Measurements from ENCODE around the gene DKC1.

DKC1 gene

DNA sequence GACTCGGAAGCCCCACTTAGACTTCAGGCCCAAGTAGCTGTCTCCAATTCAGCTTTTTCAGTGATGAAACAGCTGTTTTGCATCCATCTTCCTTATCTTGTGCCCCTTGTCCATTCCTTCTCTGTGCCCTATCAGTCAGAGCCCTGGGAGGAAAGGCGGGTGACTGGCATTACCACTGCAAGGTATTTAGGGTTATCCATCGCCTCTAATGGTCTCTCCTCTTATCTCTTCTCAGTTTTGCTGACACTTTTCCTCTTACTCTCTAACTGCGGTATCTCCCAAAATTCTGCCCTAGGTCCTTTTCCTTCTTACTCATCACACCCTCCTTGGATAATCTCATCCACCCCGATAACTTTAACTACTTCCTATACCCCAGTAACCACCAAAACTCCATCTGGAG is 25.5 kb upstream of the DKC1 start:
- no peak for DNase-seq (ENCODE audit: low read depth in 2 of 2)

DNA sequence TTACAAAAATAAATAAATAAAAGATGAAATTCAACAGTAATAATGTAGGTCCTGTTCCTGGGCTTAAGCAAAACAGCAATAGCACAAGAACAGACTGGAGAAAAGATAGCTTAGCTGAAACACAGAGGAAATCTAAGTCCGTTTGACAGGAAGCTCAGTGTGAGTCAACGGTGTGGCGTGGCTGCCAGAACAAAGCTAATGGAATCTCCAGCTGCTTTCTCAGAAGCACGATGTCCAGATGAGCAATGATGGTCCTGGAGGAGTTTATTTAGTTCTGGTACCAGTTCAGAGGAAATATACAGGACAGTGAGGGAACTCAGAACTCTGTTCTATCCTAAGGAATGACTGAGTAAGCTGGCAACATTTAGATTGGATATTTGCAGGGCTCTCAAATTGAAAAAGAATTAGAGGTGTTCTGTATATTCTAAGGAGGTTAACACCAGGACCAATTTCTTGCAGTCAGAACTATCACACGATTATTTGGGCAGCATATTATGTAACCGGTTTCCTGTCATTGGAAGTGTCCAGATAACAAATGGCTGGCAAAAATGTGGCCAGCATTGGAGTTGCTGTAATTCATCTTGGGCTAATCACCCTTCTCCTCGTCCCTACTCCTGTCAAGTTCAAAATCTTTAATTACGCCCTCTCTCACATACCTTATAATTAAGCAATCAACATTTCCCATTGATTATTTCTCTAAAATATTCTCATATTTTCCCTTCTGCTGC is 24.5 kb upstream of the DKC1 start:
- DNase-seq (ENCODE audit: low read depth in 2 of 2), result no peak

DNA sequence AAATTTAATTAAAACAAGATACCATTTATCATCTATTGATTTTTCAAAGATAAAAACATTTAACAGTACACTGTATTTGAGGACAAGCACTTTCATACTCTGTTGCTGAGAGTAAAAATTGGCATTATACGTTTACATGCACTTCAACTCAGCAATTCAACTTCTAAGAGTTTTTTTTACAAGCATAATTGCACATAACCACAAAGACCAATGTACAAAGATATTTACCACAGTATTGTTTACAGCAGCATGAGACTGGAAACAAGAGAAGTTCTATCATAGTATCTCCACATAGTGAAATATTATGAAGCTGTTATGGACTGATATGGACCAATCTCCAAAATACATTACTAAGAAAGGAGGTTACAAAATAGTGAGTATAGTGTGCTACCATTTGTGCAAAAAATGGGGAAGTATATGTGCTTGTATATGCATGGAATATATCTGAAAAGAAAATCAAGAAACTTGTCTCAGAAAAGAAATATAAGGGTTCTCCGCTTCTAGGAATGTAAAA is 22.7 kb upstream of the DKC1 start:
- DNase-seq (ENCODE audit: low read depth in 2 of 2), result no peak

DNA sequence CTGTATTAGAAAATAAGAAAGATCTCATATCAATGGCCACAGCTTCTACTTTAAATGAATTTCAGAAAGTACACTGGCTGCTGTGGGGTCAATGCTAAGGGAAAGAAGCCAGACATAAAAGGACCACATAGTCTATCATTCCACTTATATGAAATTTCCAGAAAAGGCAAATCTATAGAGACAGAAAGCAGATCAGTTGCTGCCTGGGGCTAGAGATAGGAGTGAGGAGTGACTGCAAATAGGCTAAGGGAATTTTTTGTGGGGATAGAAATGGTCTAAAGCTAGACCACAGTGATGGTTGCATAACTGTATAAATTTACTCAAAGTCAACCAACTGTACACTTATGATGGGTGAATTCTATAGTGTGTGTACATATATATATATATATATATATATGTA is 20.1 kb upstream of the DKC1 start:
- no peak for DNase-seq (ENCODE audit: low read depth in 2 of 2)

DNA sequence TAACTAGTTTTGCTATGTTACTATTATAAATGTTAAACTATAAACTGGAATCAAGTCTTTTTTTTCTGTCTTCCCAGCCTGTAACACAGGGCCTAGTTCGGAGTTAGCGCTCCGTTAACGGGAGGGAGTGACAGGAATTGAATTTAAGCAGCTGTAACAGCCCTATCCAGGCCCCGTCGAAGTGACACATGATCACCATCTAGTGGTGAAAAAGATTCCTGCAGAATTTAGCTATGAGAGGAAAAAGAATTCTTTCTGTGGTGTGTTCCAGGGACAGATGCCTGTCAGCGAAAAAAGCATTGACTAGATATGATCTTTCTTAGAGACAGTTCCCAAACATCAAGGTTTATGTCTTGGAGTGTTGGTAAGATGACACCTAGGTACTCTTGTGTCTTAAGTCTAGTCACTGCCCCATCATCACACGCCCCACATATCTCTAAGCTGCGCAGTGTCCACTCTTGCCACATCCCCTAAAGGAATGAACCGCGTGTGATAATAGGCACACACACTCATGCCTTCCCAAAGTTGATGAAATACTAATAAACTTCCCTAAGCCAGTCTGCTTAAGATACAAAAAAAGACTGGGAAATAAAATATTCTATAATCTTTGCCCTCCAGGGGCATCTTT is 13.8 kb upstream of the DKC1 start:
- DNase-seq (ENCODE audit: low read depth in 2 of 2), result no peak

DNA sequence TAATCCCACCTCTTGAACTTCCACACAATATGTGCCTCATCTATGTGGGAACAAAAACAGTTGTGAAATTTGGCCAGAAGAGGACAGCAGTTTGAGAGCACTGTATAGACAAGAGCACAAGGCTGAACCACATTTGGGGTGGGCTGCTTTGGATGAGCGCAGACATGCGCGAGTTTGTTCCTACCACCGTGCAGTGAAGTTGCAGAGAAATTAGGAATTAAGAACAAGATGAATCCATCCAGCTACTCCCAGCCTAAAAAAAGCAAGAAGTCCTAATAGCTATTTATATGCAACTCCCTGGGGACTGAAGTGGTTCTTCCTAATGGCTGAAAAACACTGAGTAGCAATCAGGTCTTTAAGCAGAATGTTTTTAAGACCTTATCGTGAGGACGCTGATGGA is 12.8 kb upstream of the DKC1 start:
- DNase-seq (ENCODE audit: low read depth in 2 of 2), result no peak

DNA sequence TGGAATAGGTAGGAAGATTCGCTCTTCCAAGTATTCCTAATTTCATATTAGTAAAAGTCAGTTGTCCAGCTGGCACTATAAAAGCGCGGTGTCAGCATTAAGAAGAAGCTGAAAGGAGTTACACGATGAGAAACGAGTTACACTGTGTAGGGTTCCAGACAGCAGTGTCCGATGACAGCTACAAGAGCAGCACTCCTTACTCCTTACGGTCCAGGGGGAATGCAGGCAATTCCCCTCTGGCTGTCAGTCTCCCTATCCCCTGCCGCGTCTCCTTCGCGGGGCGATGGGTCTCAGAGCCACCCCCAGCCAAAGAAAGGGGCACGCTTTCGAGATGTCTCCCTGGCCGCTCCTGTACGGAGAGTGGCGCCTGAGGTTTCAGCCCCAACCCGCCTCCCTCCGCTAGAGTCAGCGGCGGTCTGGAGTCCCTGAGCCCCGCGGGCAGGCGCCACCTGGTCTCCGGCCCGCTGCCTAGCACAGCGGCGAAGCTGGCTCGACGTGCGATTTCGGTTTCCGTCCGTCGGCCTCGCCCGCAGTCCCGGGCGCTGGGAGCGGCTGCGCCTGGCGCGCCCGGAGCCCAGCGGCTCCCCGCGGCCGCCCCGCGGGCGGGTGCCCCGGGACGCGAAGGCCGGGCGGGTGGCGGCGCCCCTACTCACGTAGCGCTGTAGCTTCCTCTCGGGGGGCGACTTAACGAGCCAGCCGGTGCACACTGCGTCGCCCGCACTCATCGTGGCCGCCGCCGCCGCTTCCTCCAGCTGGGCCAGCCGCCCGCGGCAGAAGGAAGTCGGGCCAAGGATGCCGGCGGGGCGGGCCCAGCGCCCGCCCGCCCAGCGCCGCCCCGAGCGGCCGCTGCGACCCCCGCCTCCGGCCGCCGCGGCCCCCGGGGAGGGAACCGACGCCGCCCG is 12.1 kb upstream of the DKC1 start, which contains the start of gene GAB3:
GAB3 (minus strand) TSS at position 777 of the 902 bp plus-strand sequence; CDS start at position 725, 52 bp downstream.
- DNase-seq (ENCODE audit: low read depth in 2 of 2), result no peak

DNA sequence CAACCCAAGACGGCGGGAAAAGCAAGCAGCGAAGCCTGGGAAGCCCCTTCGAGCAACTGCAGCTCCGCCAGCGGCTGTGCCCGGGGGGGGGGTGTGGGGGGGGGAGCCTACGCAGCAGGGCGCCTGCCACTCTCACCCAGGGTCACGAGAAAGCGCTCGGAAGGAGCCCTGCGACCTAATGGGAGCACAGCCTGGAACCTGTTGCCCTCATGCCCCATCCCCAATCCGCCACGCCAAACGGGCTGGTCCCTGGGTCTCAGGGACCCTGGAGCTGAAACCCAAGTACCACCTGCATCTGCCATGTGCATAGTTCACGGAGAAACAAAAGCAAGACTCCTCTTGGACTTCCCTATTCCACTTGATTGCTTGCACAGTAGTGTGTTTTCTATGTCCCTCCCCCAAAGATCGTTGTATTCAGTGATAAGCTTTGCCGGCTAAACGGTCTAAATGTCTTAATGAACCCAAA is 11.4 kb upstream of the DKC1 start:
- DNase-seq (ENCODE audit: low read depth in 2 of 2), result no peak

DNA sequence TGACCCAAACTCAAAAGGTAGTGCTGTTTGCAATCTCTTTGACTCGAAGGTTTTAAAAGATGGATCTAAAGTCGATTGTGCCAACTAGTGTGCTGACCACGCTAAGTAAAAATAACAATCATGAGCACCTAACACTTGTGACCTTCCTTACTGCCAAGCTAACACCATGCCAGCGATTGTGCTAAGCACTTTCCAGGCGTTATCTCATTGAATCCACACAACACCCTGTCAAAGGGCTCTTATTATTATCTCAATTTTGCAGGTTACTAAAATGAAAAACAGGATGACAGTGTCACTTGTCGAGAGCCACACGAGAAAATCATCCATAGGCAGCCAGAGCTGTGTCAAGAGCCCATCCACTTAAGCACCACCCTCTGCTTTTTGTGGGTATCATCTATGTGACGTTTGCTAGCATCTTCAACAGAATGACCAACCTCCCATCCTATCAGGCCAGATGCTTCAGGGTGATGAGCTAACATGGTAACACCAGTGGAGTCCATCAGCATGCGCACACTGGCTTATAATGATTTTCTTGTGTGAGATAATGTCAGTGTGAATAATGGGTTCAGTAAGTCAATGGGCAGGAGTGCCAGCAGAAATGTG is 10.9 kb upstream of the DKC1 start:
- DNase-seq (ENCODE audit: low read depth in 2 of 2), result no peak

DNA sequence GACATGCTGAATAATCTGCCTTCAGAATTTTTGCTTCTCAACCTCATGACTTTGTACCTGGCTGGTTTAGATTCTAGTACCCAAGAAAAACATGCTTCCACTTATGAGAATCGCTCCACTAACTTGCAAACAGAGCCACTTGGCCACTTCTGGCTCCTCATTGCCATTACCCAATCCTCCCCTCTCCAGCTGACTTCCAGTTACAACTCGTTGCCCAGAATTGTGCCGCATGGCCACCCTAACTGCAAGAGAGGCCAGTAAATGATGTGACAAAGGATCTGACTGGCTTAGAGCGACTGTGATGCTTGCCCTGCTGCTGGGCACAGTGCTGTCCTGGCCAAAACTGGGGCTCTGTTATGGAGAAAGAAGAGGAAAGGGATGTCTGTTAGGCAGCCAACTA is 4.0 kb upstream of the DKC1 start:
- DNase-seq (ENCODE audit: low read depth in 2 of 2), result no peak

DNA sequence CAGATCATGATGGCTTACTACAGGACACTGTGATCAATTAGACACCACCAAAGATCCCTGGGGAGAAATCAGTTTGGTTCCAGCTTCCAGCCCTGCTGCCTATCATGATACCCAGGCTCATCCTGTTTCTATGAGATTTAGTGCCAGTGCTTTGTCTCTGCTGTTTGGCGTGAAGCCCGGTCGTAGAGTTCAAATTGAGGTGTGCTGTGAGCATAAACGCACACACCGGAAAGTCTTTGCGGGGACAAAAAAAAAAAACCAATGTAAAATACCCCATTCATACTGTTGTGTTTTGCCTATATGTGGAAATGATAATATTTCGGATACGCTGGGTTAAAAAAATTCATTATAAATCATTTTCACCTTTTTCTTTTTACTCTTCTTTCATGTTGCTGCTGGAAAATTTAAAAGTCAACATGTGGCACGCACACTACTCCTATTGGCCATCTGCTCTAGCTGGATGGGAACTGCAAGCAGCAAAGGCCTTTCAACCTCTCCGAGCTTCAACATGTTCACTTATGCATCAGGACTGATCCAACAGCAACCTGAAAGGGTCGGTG is 607 bp upstream of the DKC1 start:
- DNase-seq (ENCODE audit: low read depth in 2 of 2), result no peak

DNA sequence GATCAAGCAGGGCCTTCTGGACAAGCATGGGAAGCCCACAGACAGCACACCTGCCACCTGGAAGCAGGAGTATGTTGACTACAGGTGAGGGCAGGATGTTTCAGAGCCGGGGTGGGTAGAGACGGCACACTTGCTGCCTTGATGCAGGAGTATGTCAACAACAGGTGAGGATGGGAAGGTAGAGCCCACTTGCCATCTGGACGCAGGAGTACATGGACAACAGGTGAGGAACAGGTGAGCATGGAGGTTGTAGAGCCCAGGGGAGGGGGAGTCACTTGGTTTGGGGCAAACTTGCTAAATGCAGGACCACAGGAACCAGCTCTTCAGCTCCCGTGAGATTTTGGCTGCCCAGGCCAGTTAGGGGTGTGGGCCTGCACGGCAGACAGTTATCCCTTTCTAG is 12.0 kb downstream of the DKC1 start:
- no peak for DNase-seq (ENCODE audit: low read depth in 2 of 2)

DNA sequence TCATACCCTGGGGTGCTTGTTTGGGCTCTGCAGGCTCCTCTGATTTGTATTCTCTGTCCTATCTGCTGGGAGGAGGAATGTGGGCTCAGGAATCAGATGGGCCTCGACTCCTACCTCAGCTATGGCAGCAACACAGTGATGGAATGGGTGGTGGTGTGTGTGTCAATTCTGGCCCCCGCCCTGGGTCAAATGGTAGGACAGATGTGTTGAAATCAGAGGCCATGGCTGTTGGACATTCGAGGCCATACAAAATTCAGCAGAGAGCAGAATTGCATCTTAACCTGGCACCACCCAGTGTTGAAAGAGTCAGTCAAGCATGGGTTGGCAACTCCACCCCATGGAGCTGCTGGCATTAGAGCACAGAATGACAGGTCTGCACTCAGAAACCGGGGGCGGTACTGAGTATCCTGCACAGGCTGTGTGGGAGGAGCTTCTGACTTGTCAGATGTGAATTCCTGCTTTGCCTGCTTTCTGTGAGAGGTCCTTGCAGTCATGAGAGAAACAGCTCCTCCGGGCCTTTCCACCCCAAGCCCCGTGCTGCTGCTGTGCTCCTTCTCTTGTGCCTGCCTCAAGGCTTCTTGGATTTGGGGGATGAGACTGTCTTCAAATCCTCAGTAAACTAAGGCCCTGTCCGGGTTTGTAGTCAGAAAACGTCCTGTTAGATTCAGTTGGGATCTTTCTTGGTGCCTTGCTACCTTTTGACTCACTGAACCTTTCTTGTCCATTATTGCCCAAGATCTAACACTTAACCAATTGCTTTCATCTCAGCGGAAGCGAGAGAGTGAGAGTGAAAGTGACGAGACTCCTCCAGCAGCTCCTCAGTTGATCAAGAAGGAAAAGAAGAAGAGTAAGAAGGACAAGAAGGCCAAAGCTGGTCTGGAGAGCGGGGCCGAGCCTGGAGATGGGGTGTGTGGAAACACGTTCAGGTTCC is 13.0 kb downstream of the DKC1 start:
- DNase-seq (ENCODE audit: low read depth in 2 of 2), result no peak

DNA sequence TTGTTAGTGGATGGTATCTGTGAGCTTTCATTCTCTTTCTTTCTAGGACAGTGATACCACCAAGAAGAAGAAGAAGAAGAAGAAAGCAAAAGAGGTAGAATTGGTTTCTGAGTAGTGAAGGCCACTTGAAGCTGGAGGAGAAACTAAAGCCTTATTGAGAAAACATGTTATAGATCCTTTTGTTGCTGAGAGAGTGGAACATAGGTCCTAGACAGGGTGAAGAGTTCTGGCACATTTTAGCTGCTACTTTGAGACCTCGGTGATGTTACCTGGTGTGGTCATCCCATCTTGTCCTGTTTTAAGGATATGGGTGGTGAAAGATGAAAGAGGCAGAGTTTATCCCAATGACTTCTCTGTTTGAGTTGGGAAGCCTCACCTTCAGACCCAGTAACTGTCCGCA is 14.1 kb downstream of the DKC1 start:
- DNase-seq (ENCODE audit: low read depth in 2 of 2), result no peak

DNA sequence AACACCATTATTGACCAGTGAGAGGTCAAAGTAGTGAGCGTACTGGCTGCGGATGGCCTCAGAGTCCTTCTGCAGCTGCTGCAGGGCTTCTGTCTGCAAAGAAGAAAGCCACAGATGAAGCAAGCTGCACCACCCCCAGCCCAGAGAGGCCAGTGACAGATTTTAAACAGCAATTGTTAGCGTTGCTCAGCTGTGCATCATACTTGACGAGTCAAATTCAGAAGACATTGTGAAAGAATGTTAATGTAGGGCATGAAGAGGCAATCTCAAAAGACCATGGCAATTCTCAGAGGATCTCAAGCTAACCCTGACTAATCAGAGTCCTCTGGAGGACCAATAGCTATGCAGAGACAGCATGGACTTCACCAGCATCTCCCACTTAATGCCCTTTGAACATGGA is 16.6 kb downstream of the DKC1 start:
- no peak for DNase-seq (ENCODE audit: low read depth in 2 of 2)

DNA sequence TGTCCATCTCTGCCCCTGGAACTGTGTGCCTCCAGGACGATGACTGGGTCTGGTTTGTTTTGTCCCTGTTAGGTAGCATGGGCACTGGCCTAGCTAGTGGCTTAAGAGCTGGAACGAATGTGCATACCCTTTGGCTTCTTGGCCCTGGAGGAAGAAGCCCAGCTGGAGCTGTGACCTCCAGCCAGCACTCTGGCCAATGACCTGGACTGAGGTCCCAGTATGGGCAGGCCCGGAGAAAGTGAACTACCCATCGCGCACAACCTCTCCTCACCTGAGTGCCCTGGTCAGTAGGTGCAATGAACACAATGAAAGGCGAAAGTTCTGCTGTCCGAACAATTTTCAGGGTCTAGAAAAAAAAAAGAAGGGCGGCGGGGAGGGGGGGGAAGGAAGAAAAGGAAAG is 18.3 kb downstream of the DKC1 start:
- no peak for DNase-seq (ENCODE audit: low read depth in 2 of 2)

DNA sequence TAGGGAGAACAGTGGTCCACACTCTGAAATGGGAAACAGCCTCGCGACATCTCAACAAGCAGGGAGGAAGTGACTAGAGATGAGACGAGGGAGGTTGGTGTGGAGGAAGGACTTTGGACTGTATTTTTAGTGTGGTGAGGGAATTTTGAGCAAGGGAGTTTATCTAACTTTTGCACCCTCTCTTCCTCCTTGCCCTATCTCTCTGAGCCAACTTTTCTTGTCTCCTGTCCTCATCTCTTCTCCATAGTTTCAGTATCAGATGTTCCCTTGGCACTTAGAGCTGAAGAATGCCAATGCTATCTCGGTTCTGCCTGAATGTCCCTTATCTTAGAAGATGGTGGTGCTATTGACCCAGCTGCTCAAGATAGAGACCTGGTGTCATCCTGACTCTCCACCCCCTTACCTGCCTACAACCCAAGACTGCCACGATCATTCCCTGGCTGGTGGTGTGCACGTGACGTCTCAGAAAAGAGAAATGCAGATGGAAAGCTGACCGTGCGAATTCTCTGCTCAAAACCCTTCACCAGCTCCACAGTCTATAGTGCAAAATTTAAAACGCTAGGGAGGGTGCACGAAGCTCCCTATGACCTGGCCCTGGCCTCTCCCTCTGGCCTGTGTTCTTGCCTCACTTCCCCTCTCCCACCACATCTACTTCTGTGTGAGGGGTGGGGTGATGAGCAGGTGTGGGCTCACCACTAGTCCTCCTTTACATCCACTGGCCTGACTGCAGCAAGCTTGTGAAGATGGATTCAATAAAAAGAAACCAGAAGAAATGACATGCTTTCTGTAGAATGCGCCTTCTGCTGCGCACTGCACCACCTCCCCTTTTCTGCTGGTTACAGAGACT is 21.7 kb downstream of the DKC1 start:
- DNase-seq (ENCODE audit: low read depth in 2 of 2), result no peak

DNA sequence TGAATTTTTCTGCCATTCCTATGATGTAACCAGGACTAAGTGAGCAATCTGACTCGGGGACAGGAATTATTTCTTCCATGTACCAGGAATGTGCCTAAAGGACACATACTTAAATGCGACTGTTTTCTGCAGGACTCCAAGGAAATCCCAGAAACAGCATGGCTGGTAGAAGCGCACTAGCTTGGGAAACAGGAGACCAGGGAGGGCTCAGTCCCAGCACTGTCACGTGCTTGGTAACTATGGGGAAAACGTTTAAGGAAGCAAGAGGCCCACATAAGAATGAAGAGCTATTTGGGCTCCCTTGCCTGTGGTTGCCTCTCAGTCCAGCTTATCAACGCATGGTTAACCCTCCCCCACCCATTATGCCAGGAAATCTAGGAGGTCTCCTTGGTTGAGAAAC is 23.1 kb downstream of the DKC1 start:
- no peak for DNase-seq (ENCODE audit: low read depth in 2 of 2)

DNA sequence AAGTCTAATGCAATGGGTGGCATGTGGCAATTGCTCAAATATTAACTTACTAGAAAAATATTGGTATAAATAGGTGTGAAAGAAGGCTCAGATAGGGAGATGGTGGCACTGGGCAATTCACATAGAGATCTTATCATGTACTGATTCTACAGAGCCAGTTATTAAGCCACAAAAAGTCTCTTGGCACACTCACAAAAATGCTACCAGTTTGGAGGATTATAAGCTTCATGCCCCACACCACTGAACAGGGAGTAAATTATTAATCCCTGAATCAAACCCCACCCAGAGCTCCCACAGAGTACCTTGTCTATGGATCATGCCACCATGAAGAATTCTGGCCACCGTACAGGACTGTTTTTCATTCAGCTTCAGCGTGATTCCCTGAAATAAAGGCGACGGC is 28.8 kb downstream of the DKC1 start:
- DNase-seq (ENCODE audit: low read depth in 2 of 2), result no peak

DNA sequence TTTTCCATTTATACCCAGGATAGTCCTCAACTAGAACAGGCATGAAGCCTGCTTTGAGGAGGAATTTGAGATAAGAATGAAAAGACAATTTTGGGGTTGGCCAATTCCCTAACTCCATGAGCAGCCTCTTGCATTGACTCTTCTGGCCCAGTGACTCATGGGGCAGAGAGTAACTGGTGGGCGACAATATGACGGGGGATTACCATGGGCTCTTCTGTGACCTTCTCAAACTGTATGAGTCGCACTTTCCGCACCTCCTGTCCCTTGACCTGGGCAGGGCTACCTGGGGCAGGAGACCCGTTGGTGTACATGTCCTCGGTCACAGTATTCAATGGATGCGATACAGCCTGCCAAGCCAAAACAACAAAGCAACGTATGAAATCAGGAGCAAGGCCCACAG is 29.3 kb downstream of the DKC1 start:
- no peak for DNase-seq (ENCODE audit: low read depth in 2 of 2)

All from stimulated activated CD8-positive, alpha-beta memory T cell treated with anti-CD3 and anti-CD28 coated beads, Interleukin-2, amount 100 ng/mL, for 1 hour (primary cell).